ENCODE results near the gene NUB1.

NUB1 gene

GRCh38 chr7:151423936-151424335 lies 82.3 kb downstream of the NUB1 start:
- DNase-seq = no peak
- no peak for TF ChIP-seq GATA1 (IDR thresholded peaks at IDR 0.05; ENCODE audit: low read depth, low read length)
- TF ChIP-seq POLR2A (IDR thresholded peaks at IDR 0.05; ENCODE audit: low read length) = no peak

- TF ChIP-seq POLR2A (IDR thresholded peaks at IDR 0.05; ENCODE audit: low read length) (no peak), GATA1 (IDR thresholded peaks at IDR 0.05; ENCODE audit: low read depth, low read length) (no peak)
- DNase-seq = no peak
Observed at GRCh38 chr7:151424799-151425198, 83.2 kb downstream of the NUB1 start.

- no peak for DNase-seq
- no peak for TF ChIP-seq POLR2A (IDR thresholded peaks at IDR 0.05; ENCODE audit: low read length)
Observed at GRCh38 chr7:151425670-151426440, 84.2 kb downstream of the NUB1 start.

GRCh38 chr7:151426441-151426903 lies 84.9 kb downstream of the NUB1 start:
- DNase-seq = no peak
- TF ChIP-seq GATA1 (IDR thresholded peaks at IDR 0.05; ENCODE audit: low read depth, low read length) (no peak), POLR2A (IDR thresholded peaks at IDR 0.05; ENCODE audit: low read length) (no peak)

- no peak for DNase-seq
- TF ChIP-seq POLR2A (IDR thresholded peaks at IDR 0.05; ENCODE audit: low read length) (no peak), GATA1 (IDR thresholded peaks at IDR 0.05; ENCODE audit: low read depth, low read length) (no peak)
Observed at GRCh38 chr7:151426904-151427704, 85.5 kb downstream of the NUB1 start.

- TF ChIP-seq POLR2A (IDR thresholded peaks at IDR 0.05; ENCODE audit: low read length) (no peak), GATA1 (IDR thresholded peaks at IDR 0.05; ENCODE audit: low read depth, low read length) (no peak)
- DNase-seq = no peak
Observed at GRCh38 chr7:151427705-151428377, 86.2 kb downstream of the NUB1 start.
